Raji (cell line): Measurements from ENCODE around the gene THADA.

ENCODE experiments used
- POLR2A ChIP-seq: IDR thresholded peaks from 2 replicates; pipeline ENCODE4 v1.6.1; 2011; ENCODE audit warnings: low read depth, low read length, control low read depth; ENCODE audit not compliant: insufficient read depth

Gene THADA

GRCh38 chr2:43343573-43344304 is 252.1 kb downstream of the THADA start:
- no peak for TF ChIP-seq POLR2A

- no peak for TF ChIP-seq POLR2A
These were observed 253.7 kb downstream of the THADA start for GRCh38 chr2:43341959-43342757.

- no peak for TF ChIP-seq POLR2A
These were observed 254.9 kb downstream of the THADA start for GRCh38 chr2:43340945-43341356.

GRCh38 chr2:43340066-43340465 is 255.8 kb downstream of the THADA start:
- TF ChIP-seq POLR2A = no peak

GRCh38 chr2:43333656-43334144 is 262.1 kb downstream of the THADA start:
- TF ChIP-seq POLR2A = no peak

GRCh38 chr2:43333101-43333655 is 262.7 kb downstream of the THADA start:
- no peak for TF ChIP-seq POLR2A

GRCh38 chr2:43332653-43333052 is 263.2 kb downstream of the THADA start:
- TF ChIP-seq POLR2A = no peak

- no peak for TF ChIP-seq POLR2A
These were observed 264.4 kb downstream of the THADA start for GRCh38 chr2:43331422-43331821.

GRCh38 chr2:43329637-43330036 is 266.2 kb downstream of the THADA start:
- no peak for TF ChIP-seq POLR2A

- no peak for TF ChIP-seq POLR2A
These were observed 267.0 kb downstream of the THADA start for GRCh38 chr2:43328832-43329231.

GRCh38 chr2:43328133-43328532 is 267.7 kb downstream of the THADA start:
- no peak for TF ChIP-seq POLR2A

GRCh38 chr2:43327119-43327518 is 268.7 kb downstream of the THADA start:
- no peak for TF ChIP-seq POLR2A

- no peak for TF ChIP-seq POLR2A
These were observed 269.6 kb downstream of the THADA start for GRCh38 chr2:43326101-43326825.

- TF ChIP-seq POLR2A = no peak
These were observed 270.6 kb downstream of the THADA start for GRCh38 chr2:43325107-43325811.
